CD4-positive, alpha-beta T cell (primary cell): Measurements from ENCODE around the gene TUBB6. TPM values are rescaled to one million over a fixed set of nuclear protein-coding genes. Genes with fewer than 3 reads are reported as not detected.

Experiments used
- ATAC-seq: fragments of 200-7000 bp; cut with Tn5 transposase; one replicate; pipeline ENCODE4 v1.10.0; 2022; ENCODE audit warnings: mild to moderate bottlenecking; ENCODE audit not compliant: poor library complexity
- CTCF ChIA-PET: fragments of 350-600 bp; sonication (Branson Sonifier 250); formaldehyde crosslinking; loops from one replicate; lab custom pipeline; 2021; ENCODE audit warnings: antibody characterized with exemption, inconsistent platforms; lab: Charles Lee
- POLR2A ChIA-PET: fragments of 350-600 bp; sonication (Branson Sonifier 250); formaldehyde crosslinking; loops from one replicate; lab custom pipeline; 2021; ENCODE audit warnings: antibody characterized with exemption, inconsistent platforms; lab: Charles Lee
- DNase-seq, 14 experiments: peaks; one replicate each; pipeline ENCODE4 v3.0.0-alpha.2; 2013 to 2020; ENCODE audit warnings: mixed read lengths in 2 of 14
- H3K27ac ChIP-seq, 2 donors: one replicate each; pipeline versions ENCODE4 v1.5.1 to v1.7.0; 2013; ENCODE audit warnings: low read length in 2 of 2, low read depth in 1 of 2, mild to moderate bottlenecking in 1 of 2
- H3K27me3 ChIP-seq, 2 experiments: 1 replicate in 1 of 2; 2 replicates in 1 of 2; pipeline versions ENCODE4 v1.6.1 to v1.7.0; 2013; ENCODE audit warnings: low read length in 2 of 2, control low read depth in 1 of 2, mild to moderate bottlenecking in 1 of 2, moderate library complexity in 1 of 2; ENCODE audit not compliant: insufficient read depth in 2 of 2, control insufficient read depth in 1 of 2
- H3K36me3 ChIP-seq: one replicate; pipeline ENCODE4 v1.6.1; 2013; ENCODE audit warnings: low read length, control low read depth; ENCODE audit not compliant: insufficient read depth
- H3K4me1 ChIP-seq: one replicate; pipeline ENCODE4 v1.6.1; 2013; ENCODE audit warnings: low read length, control low read depth; ENCODE audit not compliant: insufficient read depth
- H3K4me3 ChIP-seq: one replicate; pipeline ENCODE4 v1.5.1; 2013; ENCODE audit warnings: mild to moderate bottlenecking, low read length, moderate library complexity
- H3K9me3 ChIP-seq, 2 experiments: 1 replicate in 1 of 2; 2 replicates in 1 of 2; pipeline versions ENCODE4 v1.6.1 to v1.7.0; 2013; ENCODE audit warnings: low read length in 2 of 2, mild to moderate bottlenecking in 2 of 2, control low read depth in 1 of 2, moderate library complexity in 1 of 2; ENCODE audit not compliant: control insufficient read depth in 1 of 2, insufficient read depth in 1 of 2
- H3K27ac Mint-ChIP-seq: one replicate; pipeline ENCODE4 v1.8.0; 2020; ENCODE audit warnings: mixed read lengths
- H3K27me3 Mint-ChIP-seq: one replicate; pipeline ENCODE4 v1.8.0; 2021; ENCODE audit warnings: mixed read lengths
- H3K36me3 Mint-ChIP-seq: one replicate; pipeline ENCODE4 v1.8.0; 2021; ENCODE audit warnings: low read depth, mixed read lengths
- H3K4me1 Mint-ChIP-seq: one replicate; pipeline ENCODE4 v1.8.0; 2021; ENCODE audit warnings: low read depth, mixed read lengths
- H3K4me3 Mint-ChIP-seq: one replicate; pipeline ENCODE4 v1.8.0; 2020; ENCODE audit warnings: mild to moderate bottlenecking, mixed read lengths
- H3K9me3 Mint-ChIP-seq: one replicate; pipeline ENCODE4 v1.8.0; 2020; ENCODE audit warnings: mixed read lengths
- intact Hi-C, 2 experiments: fragments of 100-400 bp; cut with DNase I in 1 of 2; cut with micrococcal nuclease in 1 of 2; formaldehyde crosslinking; loops; one replicate each; pipeline versions ENCODE4 v1.15.1 to v1.9.0; 2023 to 2025; cut with DNase I, micrococcal nuclease
- total RNA-seq, 174 experiments: library from RNA in 2 of 174; stranded (reverse) in 2 of 174; gene quantifications; one replicate each; pipeline ENCODE4 v1.2.3 and lab custom pipeline; 2021 to 2026
- TF ChIP-seq, protein P1 (sequence below): fragments of 200-600 bp; IDR thresholded peaks from one replicate; pipeline ENCODE4 v1.8.0; 2022; ENCODE audit warnings: antibody characterized with exemption, mild to moderate bottlenecking

TUBB6 gene
- total RNA-seq, 2 experiments from 2014 or later, result 0.88 to 0.98 TPM

DNA sequence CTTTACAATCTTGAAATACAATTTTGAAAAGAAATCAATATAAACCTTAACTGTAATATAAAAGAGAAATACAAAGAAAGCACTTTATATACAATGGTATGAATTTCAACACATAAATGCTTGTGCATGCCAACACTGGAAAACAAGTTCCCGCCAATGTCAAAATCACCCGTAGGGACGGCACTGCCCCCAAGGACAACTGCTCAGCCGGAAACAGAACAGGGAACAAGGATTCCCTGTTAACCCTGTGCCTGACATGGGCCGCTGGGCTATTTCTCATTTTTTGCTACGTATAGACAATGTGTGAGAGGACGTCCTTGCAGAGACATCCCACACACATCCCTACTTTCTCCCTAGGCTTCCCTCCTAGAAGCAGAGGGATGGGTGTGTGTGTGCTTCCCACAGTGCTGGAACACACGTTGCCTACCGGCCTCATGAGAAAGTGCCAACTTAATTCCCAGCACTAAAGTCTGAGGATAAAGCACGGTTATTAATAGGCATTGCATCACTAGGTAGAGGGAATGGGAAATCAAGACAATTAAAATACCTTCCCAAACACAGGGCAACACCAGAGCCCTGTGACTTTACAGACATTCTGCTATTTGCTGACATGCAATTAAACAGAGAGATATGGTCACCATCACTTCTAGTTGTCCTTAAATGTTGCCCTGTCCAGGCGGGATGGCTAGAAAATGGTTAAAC is 54.6 kb downstream of the TUBB6 start:
- Mint-ChIP-seq H3K27me3 (no peaks in the 10 kb centered on the region), H3K9me3 (no peaks in the 10 kb centered on the region), H3K4me3 (no peak overlapping the region), H3K27ac (no peak overlapping the region), H3K4me1 (peaks cover 4% of the 10 kb centered on the region), H3K36me3 (peaks cover 95% of the 10 kb centered on the region)
- Histone ChIP-seq H3K36me3 (peaks cover 82% of the 10 kb centered on the region), H3K4me3 (no peak overlapping the region), H3K27ac (no peak overlapping the region), H3K4me1 (no peaks in the 10 kb centered on the region), H3K9me3 (no peaks in the 10 kb centered on the region), H3K27me3 (no peaks in the 10 kb centered on the region)
- intact Hi-C loops, result no loop called here
- TF ChIP-seq, protein P1, sequence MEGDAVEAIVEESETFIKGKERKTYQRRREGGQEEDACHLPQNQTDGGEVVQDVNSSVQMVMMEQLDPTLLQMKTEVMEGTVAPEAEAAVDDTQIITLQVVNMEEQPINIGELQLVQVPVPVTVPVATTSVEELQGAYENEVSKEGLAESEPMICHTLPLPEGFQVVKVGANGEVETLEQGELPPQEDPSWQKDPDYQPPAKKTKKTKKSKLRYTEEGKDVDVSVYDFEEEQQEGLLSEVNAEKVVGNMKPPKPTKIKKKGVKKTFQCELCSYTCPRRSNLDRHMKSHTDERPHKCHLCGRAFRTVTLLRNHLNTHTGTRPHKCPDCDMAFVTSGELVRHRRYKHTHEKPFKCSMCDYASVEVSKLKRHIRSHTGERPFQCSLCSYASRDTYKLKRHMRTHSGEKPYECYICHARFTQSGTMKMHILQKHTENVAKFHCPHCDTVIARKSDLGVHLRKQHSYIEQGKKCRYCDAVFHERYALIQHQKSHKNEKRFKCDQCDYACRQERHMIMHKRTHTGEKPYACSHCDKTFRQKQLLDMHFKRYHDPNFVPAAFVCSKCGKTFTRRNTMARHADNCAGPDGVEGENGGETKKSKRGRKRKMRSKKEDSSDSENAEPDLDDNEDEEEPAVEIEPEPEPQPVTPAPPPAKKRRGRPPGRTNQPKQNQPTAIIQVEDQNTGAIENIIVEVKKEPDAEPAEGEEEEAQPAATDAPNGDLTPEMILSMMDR, result no peak
- DNase-seq (no peak), ATAC-seq (no peak)
- ChIA-PET POLR2A (no interaction called here), CTCF (no interaction called here)

GRCh38 chr18:12366379-12366778 is 58.3 kb downstream of the TUBB6 start:
- H3K27me3 ChIP-seq, result no peaks in the 10 kb centered on the region
- H3K27ac ChIP-seq, result no peak overlapping the region
- ChIA-PET POLR2A (no interaction called here), CTCF (no interaction called here)
- no peaks in the 10 kb centered on the region for H3K9me3 ChIP-seq
- ATAC-seq (no peak), DNase-seq (no peak)
- Mint-ChIP-seq H3K4me1 (peaks cover 8% of the 10 kb centered on the region), H3K36me3 (peaks cover 81% of the 10 kb centered on the region), H3K27me3 (no peaks in the 10 kb centered on the region), H3K9me3 (no peaks in the 10 kb centered on the region), H3K27ac (no peak overlapping the region), H3K4me3 (no peak overlapping the region)
- no peaks in the 10 kb centered on the region for H3K4me1 ChIP-seq
- TF ChIP-seq, protein P1, result no peak
- intact Hi-C loops, result no loop called here
- H3K36me3 ChIP-seq, result peaks cover 71% of the 10 kb centered on the region
- H3K4me3 ChIP-seq, result no peak overlapping the region

- H3K36me3 Mint-ChIP-seq, result peaks cover 81% of the 10 kb centered on the region
- Histone ChIP-seq H3K9me3 (no peaks in the 10 kb centered on the region), H3K27me3 (no peaks in the 10 kb centered on the region), H3K36me3 (peaks cover 67% of the 10 kb centered on the region), H3K4me1 (peaks cover under 1% of the 10 kb centered on the region), H3K27ac (no peak overlapping the region), H3K4me3 (no peak overlapping the region)
- ChIA-PET POLR2A (no interaction called here), CTCF (no interaction called here)
- H3K4me3 Mint-ChIP-seq, result no peak overlapping the region
- H3K27me3 Mint-ChIP-seq, result no peaks in the 10 kb centered on the region
- TF ChIP-seq, protein P1, result no peak
- no peak overlapping the region for H3K27ac Mint-ChIP-seq
- ATAC-seq (no peak), DNase-seq (no peak)
- no peaks in the 10 kb centered on the region for H3K9me3 Mint-ChIP-seq
- intact Hi-C loops, result no loop called here
- H3K4me1 Mint-ChIP-seq, result peaks cover 12% of the 10 kb centered on the region
Observed at GRCh38 chr18:12366784-12367183, 58.7 kb downstream of the TUBB6 start.
